ENCODE data around the gene SEPTIN8.

SEPTIN8 gene

GRCh38 chr5:132747616-132748440, 29.2 kb downstream of the SEPTIN8 start:
- DNase-seq = no peak

DNA sequence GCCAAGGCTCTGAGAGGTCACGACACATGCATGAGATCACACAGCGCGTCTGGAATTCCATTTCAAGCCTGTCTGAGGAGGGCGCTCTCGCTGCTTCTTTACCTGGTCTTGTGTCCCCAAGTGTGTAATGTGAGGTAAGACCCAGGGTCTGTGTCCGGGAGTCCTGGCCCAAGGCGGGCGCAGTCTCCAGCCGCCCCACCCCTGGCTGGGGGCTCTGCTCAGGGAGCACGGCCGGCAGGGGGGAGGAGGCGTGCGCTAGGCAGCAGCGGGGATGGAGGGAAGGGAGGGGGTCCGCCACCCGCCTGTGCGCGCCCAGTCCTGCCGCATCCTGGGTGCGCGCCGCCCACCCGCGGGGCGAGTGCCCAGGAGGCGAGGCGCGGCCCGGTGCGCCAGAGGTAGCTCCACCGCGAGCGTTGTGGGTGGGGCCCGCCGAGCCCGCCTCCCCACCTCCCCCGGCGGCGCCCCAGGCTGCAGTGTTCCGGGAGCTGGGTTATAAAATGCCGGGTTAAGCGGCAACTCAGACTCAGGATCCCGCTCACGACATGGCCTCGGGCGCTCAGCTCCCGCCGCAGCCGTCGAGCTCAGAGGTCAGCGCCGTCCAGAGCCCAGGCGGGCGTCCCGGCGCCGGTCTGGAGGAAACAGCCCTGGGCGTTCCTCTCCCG, 30.0 kb downstream of the SEPTIN8 start, which contains the start of gene CCNI2:
TSS of gene CCNI2 (plus strand) at position 473 of the 662 bp plus-strand sequence. CDS start at position 543, 70 bp downstream.
- DNase-seq = no peak

- no peak for DNase-seq
Measured at GRCh38 chr5:132746592-132746953, 30.5 kb downstream of the SEPTIN8 start.

GRCh38 chr5:132744659-132745058, 32.4 kb downstream of the SEPTIN8 start:
- DNase-seq = no peak

GRCh38 chr5:132742626-132743025, 34.4 kb downstream of the SEPTIN8 start:
- DNase-seq = no peak

GRCh38 chr5:132742158-132742557, 34.9 kb downstream of the SEPTIN8 start:
- DNase-seq = no peak

DNA sequence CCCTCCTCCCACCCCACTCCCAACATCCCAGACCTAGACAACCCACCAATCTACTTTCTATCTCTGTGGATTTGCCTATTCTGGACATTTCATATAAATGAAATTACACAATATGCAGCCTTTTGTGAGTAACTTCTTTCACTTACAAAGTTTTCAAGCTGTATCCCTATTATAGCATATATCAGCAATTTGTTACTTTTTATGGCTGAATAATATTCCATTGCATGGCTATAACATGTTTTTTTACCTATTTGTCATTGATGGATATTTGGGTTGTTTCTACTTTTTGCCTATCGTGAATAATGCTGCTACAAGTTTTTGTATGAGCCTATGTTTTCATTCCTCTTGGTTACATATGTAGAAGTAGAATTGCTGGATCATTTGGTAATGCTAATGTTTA, 37.8 kb downstream of the SEPTIN8 start:
- DNase-seq = no peak

DNA sequence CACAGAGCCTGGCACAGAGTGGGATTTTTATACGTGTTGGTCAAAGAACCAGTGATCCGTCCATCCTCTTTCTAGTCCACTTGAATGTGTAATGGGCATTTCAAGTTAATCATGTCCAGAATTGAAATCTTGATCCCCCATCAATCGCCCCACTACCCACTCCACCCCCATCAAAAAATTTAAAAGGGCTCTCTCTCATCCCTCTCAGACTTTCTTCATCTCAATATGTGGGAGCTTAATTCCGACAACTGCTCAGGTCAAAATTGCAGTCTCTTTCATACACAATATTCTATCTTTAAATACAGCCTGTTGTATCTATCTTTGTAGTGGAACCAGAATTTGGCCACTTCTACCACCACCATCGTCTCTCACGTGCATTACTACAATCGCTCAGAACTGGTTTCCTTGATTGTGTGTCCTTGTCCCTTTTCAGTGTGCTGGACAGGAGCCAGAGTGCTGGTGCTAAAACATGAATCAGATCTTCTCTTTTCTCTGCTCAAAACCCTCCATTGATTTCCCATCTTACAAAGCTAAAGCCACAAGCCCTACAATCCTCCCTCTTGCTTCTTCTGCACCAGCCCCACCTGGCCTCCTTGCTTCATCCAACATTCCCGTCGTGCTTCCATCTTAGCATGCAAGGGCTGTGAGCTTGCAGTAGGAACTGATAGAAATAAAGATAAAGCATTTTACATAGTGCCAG, 38.9 kb downstream of the SEPTIN8 start:
- DNase-seq = no peak

DNA sequence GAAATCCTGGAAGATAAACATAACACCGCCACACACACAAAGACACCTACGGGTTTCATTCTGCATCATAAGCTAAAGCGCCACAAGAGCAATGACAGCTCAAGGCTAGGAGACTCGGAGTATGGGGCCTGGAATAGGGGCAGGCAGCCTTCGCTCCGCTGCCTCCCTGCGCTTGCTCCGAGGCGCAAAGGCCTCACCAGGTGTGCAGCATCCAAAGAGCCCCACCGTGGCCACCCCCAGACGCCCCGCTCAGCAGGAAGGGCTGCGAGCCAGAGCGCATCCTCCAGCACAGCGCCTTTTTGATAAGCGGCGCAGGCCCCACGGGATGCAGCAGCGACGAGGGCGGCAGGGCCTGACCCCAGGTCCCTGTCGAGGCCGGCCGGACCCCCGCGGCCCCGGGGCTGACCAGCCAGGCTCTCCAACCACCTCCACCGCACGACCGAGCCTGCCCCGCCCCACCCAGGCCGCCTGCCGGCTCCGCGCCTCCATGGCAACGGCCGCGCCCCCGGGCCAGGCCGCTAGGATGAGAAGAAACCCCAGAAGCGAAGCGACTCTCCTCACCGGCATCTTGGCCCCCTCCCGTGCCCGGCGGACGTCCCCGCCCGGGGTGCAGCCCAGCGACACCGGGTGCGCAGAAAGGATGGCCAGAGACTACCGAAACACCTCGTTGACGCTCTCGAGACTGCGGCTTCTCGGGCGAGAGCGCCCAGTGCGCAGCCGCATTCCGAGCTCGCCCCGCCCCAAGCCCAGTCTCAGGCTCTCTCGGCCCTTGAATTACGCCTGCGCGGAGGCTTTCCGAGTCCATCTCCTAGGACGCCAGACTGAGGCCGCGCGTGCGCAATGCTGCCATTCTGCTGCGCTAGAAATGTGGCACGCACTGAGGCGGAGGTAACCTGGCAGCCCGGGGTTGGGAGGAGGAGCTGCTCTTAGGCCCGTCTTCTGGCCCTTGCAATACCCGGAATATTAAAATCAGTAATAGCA, 39.9 kb downstream of the SEPTIN8 start, which contains the start of gene KIF3A:
TSS of gene KIF3A (minus strand) at position 694 of the 981 bp plus-strand sequence. CDS start at position 567, 127 bp downstream.
- peak; percentile 87 for DNase-seq

GRCh38 chr5:132734687-132735086, 42.4 kb downstream of the SEPTIN8 start:
- DNase-seq = no peak

GRCh38 chr5:132733499-132734148, 43.4 kb downstream of the SEPTIN8 start:
- no peak for DNase-seq

- DNase-seq = no peak
Measured at GRCh38 chr5:132729896-132730295, 47.1 kb downstream of the SEPTIN8 start.

- DNase-seq = no peak
Measured at GRCh38 chr5:132725745-132726144, 51.3 kb downstream of the SEPTIN8 start.

- no peak for DNase-seq
Measured at GRCh38 chr5:132718544-132719312, 58.3 kb downstream of the SEPTIN8 start.

DNA sequence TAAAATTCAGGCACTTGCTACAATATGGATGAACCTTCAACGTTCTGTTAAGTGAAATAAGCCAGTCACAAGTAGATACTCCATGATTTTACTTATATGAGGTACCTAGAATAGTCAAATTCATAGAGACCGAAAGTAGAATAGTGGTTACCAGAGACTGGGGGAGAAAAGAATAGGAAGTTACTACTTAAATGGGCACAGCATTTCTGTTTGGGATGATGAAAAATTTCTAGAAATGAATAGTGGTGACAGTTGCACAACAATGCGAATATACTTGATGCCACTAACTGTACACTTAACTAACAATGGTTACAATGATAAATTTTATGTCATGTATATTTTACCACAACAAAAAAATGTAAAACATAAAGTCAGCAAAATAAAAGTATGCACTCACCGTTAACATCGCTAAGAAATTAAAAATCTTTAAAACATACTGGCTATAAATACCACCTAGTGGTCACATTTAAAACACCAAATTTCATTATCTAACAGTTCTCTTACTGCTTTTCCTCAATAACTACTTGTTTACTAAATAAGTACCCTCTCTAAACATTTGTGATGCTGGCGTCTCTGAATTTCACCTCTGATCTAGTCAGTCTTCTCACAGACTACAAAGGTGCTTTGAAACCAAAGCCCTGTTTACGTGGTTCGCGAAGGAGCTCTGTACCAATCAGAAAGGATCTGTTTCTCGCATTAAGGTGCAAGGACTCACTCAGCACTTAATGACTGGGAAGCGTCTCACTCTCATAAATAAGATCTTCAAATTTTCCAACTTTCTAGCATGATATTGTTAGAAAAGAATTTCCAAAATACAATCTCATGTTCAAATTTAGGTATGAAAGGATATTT, 62.4 kb downstream of the SEPTIN8 start:
- no peak for DNase-seq

- DNase-seq = no peak
Measured at GRCh38 chr5:132708645-132709044, 68.4 kb downstream of the SEPTIN8 start.

GRCh38 chr5:132704875-132705274, 72.2 kb downstream of the SEPTIN8 start:
- DNase-seq = no peak

Data from NCI-H1105 (cell line).